Endothelial cell of umbilical vein (primary cell): ENCODE results near the gene TRIP11. TPM values are rescaled to one million over a fixed set of nuclear protein-coding genes. Genes with fewer than 3 reads are reported as not detected.

Experiments used
- BruUV-seq: library from RNA; stranded (reverse); fragments of 400-500 nt; replicated peaks from 2 replicates; lab custom pipeline; 2021; lab: Mats Ljungman, UMichigan
- CTCF ChIA-PET: fragments of 300-600, 350-600 bp; sonication (Branson Sonifier 250); formaldehyde crosslinking; loops from one replicate; lab custom pipeline; 2021; ENCODE audit warnings: antibody characterized with exemption, inconsistent platforms; lab: Charles Lee
- POLR2A ChIA-PET: fragments of 300-600, 350-600 bp; sonication (Branson Sonifier 250); formaldehyde crosslinking; loops from one replicate; lab custom pipeline; 2021; ENCODE audit warnings: antibody characterized with exemption, inconsistent platforms; lab: Charles Lee
- DNase-seq: peaks from one replicate; pipeline ENCODE4 v3.0.0-alpha.2; 2011; ENCODE audit warnings: low read depth, low spot score
- FAIRE-seq: peaks from 2 replicates; lab custom pipeline; 2011; peaks lifted over from hg19 to GRCh38; lab: Jason Lieb, UNC
- H2AFZ ChIP-seq: 2 replicates; pipeline ENCODE4 v1.6.0; 2012; ENCODE audit warnings: low read depth, low read length, control low read depth, inconsistent platforms
- H3K27ac ChIP-seq: 2 replicates; pipeline ENCODE4 v1.5.1; 2011; ENCODE audit warnings: low read depth, mild to moderate bottlenecking, control low read depth, low read length, moderate library complexity; ENCODE audit not compliant: insufficient read depth
- H3K27me3 ChIP-seq, 2 experiments: 2 replicates each; pipeline versions ENCODE4 v1.6.0 to v1.6.1; 2011; ENCODE audit warnings: low read length in 2 of 2, mixed read lengths in 1 of 2; ENCODE audit not compliant: control insufficient read depth in 2 of 2, insufficient read depth in 2 of 2
- H3K36me3 ChIP-seq, 2 experiments: 2 replicates in 1 of 2; 3 replicates in 1 of 2; pipeline ENCODE4 v1.5.1; 2011; ENCODE audit warnings: low read length in 2 of 2, mild to moderate bottlenecking in 1 of 2, moderate library complexity in 1 of 2; ENCODE audit not compliant: control insufficient read depth in 2 of 2, insufficient read depth in 2 of 2; ENCODE audit errors: extremely low read depth in 1 of 2
- H3K4me1 ChIP-seq: 3 replicates; pipeline ENCODE4 v1.5.1; 2011; ENCODE audit warnings: mild to moderate bottlenecking, low read length; ENCODE audit not compliant: control insufficient read depth, insufficient read depth; ENCODE audit errors: extremely low read depth
- H3K4me2 ChIP-seq: 2 replicates; pipeline ENCODE4 v1.6.1; 2011; ENCODE audit warnings: low read length, control low read depth, mixed read lengths; ENCODE audit not compliant: insufficient read depth
- H3K4me3 ChIP-seq, 3 experiments: fragments of 200-600 bp in 1 of 3; sonication (generic), shearing (Covaris generic) in 1 of 3; replicated peaks in 1 of 3; 2 replicates each; pipeline ENCODE4 v1.5.1; 2011 to 2016; ENCODE audit warnings: control low read depth in 3 of 3, low read length in 3 of 3, mild to moderate bottlenecking in 2 of 3, inconsistent platforms in 1 of 3, low read depth in 1 of 3, moderate library complexity in 1 of 3; ENCODE audit not compliant: insufficient read depth in 1 of 3
- H3K79me2 ChIP-seq: 2 replicates; pipeline ENCODE4 v1.6.0; 2012; ENCODE audit warnings: low read length, inconsistent platforms; ENCODE audit not compliant: control insufficient read depth, insufficient read depth
- H3K9ac ChIP-seq: replicated peaks from 2 replicates; pipeline ENCODE3; 2011; ENCODE audit warnings: low read length, control low read depth; ENCODE audit not compliant: insufficient read depth; ENCODE audit errors: extremely low read depth
- H3K9me1 ChIP-seq: replicated peaks from 3 replicates; pipeline ENCODE4 v1.6.0; 2011; ENCODE audit warnings: mild to moderate bottlenecking, low read length; ENCODE audit not compliant: control insufficient read depth, insufficient read depth; ENCODE audit errors: extremely low read depth
- H3K9me3 ChIP-seq: replicated peaks from 2 replicates; pipeline ENCODE4 v1.5.1; 2012; ENCODE audit warnings: low read length, inconsistent platforms; ENCODE audit not compliant: control insufficient read depth, insufficient read depth
- H4K20me1 ChIP-seq: replicated peaks from 2 replicates; pipeline ENCODE3; 2011; ENCODE audit warnings: mild to moderate bottlenecking, low read length; ENCODE audit not compliant: control insufficient read depth, insufficient read depth; ENCODE audit errors: extremely low read depth
- CTCF ChIP-seq, 2 donors: IDR thresholded peaks; 1 replicate in 1 of 2; 2 replicates in 1 of 2; pipeline ENCODE4 v1.5.1; 2011; ENCODE audit warnings: low read length in 2 of 2, mild to moderate bottlenecking in 2 of 2, moderate library complexity in 2 of 2, control low read depth in 1 of 2, inconsistent platforms in 1 of 2, low read depth in 1 of 2; ENCODE audit not compliant: insufficient read depth in 1 of 2; ENCODE audit errors: extremely low read depth in 1 of 2
- EZH2 ChIP-seq: IDR thresholded peaks from 2 replicates; pipeline ENCODE4 v1.6.1; 2012; ENCODE audit warnings: borderline replicate concordance, low read depth, mild to moderate bottlenecking, moderate library complexity, low read length, inconsistent platforms; ENCODE audit not compliant: severe bottlenecking
- FOS ChIP-seq: IDR thresholded peaks from 2 replicates; pipeline ENCODE4 v1.6.1; 2011; ENCODE audit warnings: mild to moderate bottlenecking, low read length, moderate library complexity, borderline replicate concordance; ENCODE audit not compliant: insufficient read depth
- GATA2 ChIP-seq: IDR thresholded peaks from 2 replicates; pipeline ENCODE4 v1.7.0; 2011; ENCODE audit warnings: low read depth, mild to moderate bottlenecking, moderate library complexity, mixed read lengths, low read length; ENCODE audit not compliant: insufficient read length, insufficient read depth
- JUN ChIP-seq: IDR thresholded peaks from 2 replicates; pipeline ENCODE4 v1.6.1; 2011; ENCODE audit warnings: borderline replicate concordance, low read depth; ENCODE audit not compliant: insufficient read length, insufficient read depth
- MAX ChIP-seq: IDR thresholded peaks from 2 replicates; pipeline ENCODE4 v1.6.1; 2011; ENCODE audit not compliant: insufficient read depth, insufficient read length
- MYC ChIP-seq: IDR thresholded peaks from one replicate; pipeline ENCODE4 v1.6.1; 2011; ENCODE audit warnings: mild to moderate bottlenecking, low read depth, low read length
- POLR2A ChIP-seq: IDR thresholded peaks from 2 replicates; pipeline ENCODE4 v1.6.1; 2012; ENCODE audit warnings: low read depth, mild to moderate bottlenecking, control low read depth, low read length
- POLR2AphosphoS5 ChIP-seq: IDR thresholded peaks from 2 replicates; pipeline ENCODE4 v1.6.1; 2012; ENCODE audit warnings: low read depth, mild to moderate bottlenecking, control low read depth, low read length, moderate library complexity; ENCODE audit not compliant: insufficient read depth
- dilution Hi-C: fragments of 300-500 bp; cut with MboI; formaldehyde crosslinking; loops from one replicate; pipeline ENCODE4 v1.15.0; 2019; ENCODE audit warnings: low sequenced_read_pairs; ENCODE audit not compliant: extremely low pct_ligation_motif_present
- intact Hi-C: fragments of 100-400 bp; cut with micrococcal nuclease; formaldehyde crosslinking; loops from one replicate; pipeline ENCODE4 v1.10.0; 2022
- polyA plus RNA-seq, 4 experiments: library from polyadenylated mRNA; depleted of rRNA in 3 of 4; stranded (reverse) in 3 of 4; unstranded in 1 of 4; fragments of >200 nt; gene quantifications; 2 replicates each; pipeline versions ENCODE4 v1.2.1 to v1.2.3, GENCODE V29; 2011 to 2012; ENCODE audit warnings: missing spikeins in 1 of 4
- total RNA-seq: library from RNA; stranded (reverse); gene quantifications from 2 replicates; pipeline ENCODE4 v1.2.3, GENCODE V29; 2021

The TRIP11 gene
- total and polyA plus RNA-seq, 2 donors (not counting 3 experiments of a cell fraction or from before 2014, with no cell fraction given), result 7.0 to 58.0 TPM

GRCh38 chr14:91942946-91943345, 96.9 kb downstream of the TRIP11 start:
- no peak overlapping the region for H3K9ac ChIP-seq
- no peak for TF ChIP-seq POLR2AphosphoS5
- TF ChIP-seq JUN, result no peak
- TF ChIP-seq FOS, result no peak
- TF ChIP-seq MYC, result no peak
- no peak for TF ChIP-seq GATA2
- no peak for TF ChIP-seq MAX
- TF ChIP-seq EZH2, result no peak
- intact Hi-C loops, result no loop called here
- no peak overlapping the region for H3K4me3 ChIP-seq
- ChIA-PET POLR2A (no interaction called here), CTCF (no interaction called here)
- dilution Hi-C loops, result no loop called here
- peaks cover 0 to 14% of the 10 kb centered on the region in 2 experiments for H3K27me3 ChIP-seq
- no peaks in the 10 kb centered on the region for H3K9me3 ChIP-seq
- no peaks in the 10 kb centered on the region for H3K9me1 ChIP-seq
- H2AFZ ChIP-seq, result no peak overlapping the region
- BruUV-seq, result no TSS peak
- no peak overlapping the region for H3K4me2 ChIP-seq
- H4K20me1 ChIP-seq, result no peaks in the 10 kb centered on the region
- H3K36me3 ChIP-seq, result no peaks in the 10 kb centered on the region
- FAIRE-seq (no peak), DNase-seq (no peak)
- H3K27ac ChIP-seq, result no peak overlapping the region
- H3K4me1 ChIP-seq, result peaks cover 4% of the 10 kb centered on the region
- no peaks in the 10 kb centered on the region for H3K79me2 ChIP-seq

- Histone ChIP-seq H3K4me3 (no peak overlapping the region), H2AFZ (no peak overlapping the region), H3K27me3 (peaks cover 0 to 14% of the 10 kb centered on the region in 2 experiments), H3K79me2 (no peaks in the 10 kb centered on the region), H3K9ac (no peak overlapping the region), H3K27ac (no peak overlapping the region), H3K4me2 (no peak overlapping the region), H3K4me1 (peaks cover 4% of the 10 kb centered on the region), H3K9me3 (no peaks in the 10 kb centered on the region), H3K36me3 (no peaks in the 10 kb centered on the region), H4K20me1 (no peaks in the 10 kb centered on the region), H3K9me1 (no peaks in the 10 kb centered on the region)
- DNase-seq (no peak), FAIRE-seq (no peak)
- ChIA-PET POLR2A (no interaction called here), CTCF (interaction anchor here (1.9 kb wide), 1 partner anchor 55 kb away, joined by 6 read pairs; no protein-coding TSS in a partner anchor)
- no TSS peak for BruUV-seq
- dilution Hi-C loops, result no loop called here
- intact Hi-C loops, result no loop called here
- TF ChIP-seq POLR2A (no peak), EZH2 (no peak), MYC (no peak), CTCF (IDR thresholded peaks at IDR 0.05; ENCODE audit: extremely low read depth in 1 of 2, insufficient read depth in 1 of 2, low read depth in 1 of 2, low read length in 2 of 2) (no peak), JUN (no peak), POLR2AphosphoS5 (no peak), FOS (no peak), GATA2 (no peak), MAX (no peak)
Observed at GRCh38 chr14:91942128-91942527, 97.7 kb downstream of the TRIP11 start.
